Myocyte (in vitro differentiated cells): ENCODE results near the gene CALML6. TPM values are rescaled to one million over a fixed set of nuclear protein-coding genes. Genes with fewer than 3 reads are reported as not detected.
"Not testable (repeated sequence)": the region's sequence is repeated elsewhere in the genome, so short reads cannot be mapped to it uniquely, and the experiment has no call there.

Experiments
- DNase-seq: peaks from one replicate; pipeline ENCODE4 v3.0.0-alpha.2; 2012; ENCODE audit warnings: low read depth
- polyA plus RNA-seq: library from polyadenylated mRNA; unstranded; fragments of >200 nt; gene quantifications from one replicate; pipeline ENCODE4 v1.2.1, GENCODE V29; 2012; ENCODE audit warnings: missing spikeins
- total RNA-seq: library from RNA; depleted of rRNA; stranded (reverse); fragments of >200 nt; gene quantifications from 2 replicates; pipeline ENCODE4 v1.2.3, GENCODE V29; 2014

Gene CALML6, protein sequence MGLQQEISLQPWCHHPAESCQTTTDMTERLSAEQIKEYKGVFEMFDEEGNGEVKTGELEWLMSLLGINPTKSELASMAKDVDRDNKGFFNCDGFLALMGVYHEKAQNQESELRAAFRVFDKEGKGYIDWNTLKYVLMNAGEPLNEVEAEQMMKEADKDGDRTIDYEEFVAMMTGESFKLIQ
- 0.27 and 0.36 TPM in 2 replicates for total RNA-seq
- 1.00 TPM for polyA plus RNA-seq

DNA sequence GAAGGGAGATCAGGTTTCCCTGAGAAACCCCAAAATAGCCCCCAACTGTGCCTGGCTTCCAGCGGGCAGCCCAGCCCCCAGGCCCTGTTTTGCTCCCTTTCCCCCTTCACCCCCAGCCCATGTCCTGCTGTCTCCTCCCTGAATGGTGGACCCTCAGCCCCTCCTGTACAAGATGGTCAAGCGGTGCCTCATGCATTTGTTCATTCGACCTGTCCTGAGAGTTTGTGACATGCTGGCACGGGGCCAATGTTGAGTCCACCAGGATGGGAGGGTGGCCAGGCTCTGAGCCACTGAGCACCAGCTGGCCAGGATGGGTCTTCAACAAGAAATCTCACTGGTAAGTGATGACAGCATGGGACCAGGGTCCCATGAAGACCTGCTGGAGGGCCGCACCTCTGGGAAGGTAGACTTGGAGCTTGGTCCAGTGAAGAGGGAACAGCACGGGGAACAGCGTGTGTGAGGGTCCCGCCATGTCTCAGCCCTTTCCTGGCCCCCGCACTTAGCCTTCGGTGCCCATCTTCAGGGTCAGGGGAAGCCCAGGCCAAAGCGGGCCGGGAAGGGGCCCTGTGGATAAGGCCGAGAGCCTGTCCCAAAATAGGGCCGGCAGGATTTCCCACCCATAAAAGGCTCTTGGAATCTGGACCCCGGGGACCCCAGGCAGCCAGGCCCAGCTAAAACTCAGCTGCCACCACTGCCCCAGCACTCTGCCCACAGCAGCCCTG is at the start of gene CALML6:
TSS of gene CALML6 (plus strand) at position 290 of the 722 bp plus-strand sequence. CDS start at position 311, 21 bp downstream.
- DNase-seq: peak; percentile 50

DNA sequence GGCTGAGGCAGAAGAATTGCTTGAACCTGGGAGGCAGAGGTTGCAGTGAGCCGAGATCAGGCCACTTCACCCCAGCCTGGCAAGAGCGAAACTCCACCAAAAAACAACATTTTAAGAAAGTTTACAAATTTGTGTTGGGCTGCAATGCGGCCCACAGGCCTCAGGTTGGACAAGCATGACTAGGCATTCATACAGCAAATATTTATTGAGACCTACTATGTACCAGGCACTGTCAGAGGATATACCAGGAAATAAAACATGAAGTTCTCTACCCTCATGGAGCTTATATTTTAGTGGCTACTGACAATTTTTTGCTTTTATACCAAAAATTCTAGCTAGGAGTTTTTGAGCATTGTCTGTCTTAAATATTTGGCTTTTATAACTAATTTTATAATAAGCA is 47.9 kb upstream of the CALML6 start:
- no peak for DNase-seq

DNA sequence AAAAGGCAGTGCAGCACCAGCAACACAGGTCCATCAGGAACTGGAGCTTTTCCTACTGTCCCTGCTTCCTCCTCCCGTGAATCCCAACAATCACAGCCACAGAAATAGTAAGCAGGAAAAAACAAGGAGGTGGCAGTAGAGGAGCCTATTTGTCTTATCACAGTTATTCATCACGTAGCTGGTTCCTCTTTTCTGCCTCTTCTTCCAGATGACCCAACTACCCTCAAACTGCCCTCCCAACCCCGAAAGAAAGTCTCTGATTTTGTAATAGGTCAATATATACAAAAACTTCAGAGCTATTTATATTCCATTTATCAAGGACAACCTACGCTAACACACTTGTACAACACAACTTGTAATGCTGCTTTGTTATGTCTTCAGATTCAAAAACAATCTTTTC is 45.6 kb upstream of the CALML6 start:
- DNase-seq: no peak

DNA sequence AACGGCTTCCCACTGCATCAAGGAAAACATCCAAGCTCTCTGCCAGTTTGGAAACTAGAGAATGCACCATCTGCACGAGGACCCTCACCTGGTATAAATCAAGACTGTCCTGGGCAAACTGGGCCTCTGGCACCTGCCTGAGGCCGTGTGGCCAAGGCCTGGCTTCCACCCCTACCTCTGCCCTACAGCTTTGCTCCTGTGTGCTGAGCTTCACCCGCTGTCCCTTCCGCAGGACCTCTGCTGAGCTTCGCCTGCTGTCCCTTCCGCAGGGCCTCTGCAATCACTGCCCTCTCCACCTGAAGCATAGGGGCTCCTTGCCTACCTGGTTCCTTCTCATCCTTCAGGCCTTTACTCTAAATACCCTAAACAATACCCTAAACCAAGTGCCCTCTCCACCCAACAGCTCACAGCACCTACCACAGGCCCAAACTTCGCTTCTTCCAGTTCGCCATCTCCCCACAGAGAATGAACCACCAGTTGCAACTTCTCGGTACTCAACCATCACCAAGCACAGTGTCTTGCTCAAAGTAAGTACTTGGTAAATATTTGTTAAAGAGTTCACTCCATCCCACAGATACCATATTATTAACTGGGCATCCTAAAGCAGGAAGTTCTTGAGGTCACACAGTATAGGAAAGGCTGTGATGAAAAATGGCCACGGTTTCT is 42.6 kb upstream of the CALML6 start:
- DNase-seq: no peak

DNA sequence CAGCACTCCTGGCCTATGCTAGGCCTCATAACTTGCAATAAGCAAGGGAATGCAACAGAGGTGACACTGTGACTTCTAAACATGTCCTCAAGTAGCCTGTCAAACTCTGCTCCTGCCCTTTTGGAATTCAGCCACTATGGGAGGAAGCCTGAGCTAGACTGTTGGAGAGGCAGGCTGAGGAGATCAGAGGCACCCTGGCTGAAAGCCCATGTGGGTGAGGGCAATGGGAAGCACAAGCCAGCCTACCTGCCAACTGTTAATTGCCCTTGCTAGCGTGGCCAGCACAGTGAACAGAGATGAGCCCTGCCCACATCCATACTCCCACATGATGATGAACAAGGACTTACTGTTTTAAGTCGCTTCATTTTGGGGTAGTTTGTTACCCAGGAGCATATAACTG is 41.9 kb upstream of the CALML6 start:
- DNase-seq: no peak

DNA sequence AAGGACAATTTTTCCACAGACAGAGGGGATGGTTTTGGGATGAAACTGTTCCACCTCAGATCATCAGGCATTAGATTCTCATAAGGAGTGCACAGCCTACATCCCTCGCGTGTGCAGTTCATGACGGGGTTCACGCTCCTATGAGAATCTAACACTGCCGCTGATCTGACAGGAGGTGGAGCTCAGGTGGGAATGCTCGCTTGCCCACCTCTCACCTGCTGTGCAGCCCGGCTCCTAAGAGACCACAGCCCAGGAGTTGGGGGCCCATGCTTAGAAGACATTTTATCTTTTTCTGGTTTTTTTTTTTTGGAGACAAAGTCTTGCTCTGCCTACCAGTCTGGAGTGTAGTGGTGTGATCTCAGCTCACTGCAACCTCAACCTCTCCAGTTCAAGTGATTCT is 40.2 kb upstream of the CALML6 start:
- no peak for DNase-seq

DNA sequence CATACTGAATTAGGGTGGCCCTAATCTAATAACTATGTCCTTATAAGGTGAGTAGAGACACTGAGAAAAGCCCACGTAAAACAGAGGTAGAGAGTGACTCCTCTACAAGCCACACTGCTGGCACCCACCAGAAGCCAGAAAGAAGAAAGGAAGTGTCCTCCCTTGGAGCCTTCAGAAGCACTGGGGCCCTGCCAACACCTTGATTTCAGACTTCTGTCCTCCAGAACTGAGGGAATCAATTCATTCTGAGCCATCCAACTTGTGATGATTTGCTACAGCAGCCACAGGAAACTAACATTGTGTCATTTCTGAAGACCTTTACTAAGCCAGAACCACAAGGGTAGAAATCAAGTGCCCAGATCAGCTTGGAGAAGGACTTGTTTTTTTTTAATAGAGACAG is 39.1 kb upstream of the CALML6 start:
- no peak for DNase-seq

DNA sequence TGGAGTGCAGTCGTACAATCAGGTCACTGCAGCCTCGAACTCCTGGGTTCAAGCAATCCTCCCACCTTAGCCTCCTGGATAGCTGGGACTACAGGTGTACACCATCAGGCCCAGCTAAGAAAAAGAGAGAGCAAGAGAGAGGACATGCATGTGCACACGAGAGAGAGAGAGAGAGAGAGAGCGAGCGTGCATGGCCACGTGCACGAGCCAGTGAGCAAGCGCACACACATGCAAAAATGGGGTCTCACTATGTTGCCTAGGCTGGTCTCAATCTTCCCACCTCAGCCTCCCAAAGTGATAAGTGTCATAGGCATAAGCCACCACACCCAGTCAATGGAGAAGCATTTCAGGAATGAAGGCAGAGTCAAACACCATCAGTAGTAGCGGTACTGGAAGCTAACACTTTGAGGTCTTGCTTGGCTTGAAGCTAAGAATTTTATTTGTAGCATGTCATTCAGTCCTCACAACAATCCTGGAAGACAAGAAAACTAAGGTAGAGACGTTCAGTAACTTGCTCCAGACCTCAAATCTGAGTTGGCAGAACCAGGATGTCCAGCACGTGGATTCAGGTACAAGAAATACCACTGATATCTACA is 38.6 kb upstream of the CALML6 start:
- DNase-seq: peak; percentile 59

DNA sequence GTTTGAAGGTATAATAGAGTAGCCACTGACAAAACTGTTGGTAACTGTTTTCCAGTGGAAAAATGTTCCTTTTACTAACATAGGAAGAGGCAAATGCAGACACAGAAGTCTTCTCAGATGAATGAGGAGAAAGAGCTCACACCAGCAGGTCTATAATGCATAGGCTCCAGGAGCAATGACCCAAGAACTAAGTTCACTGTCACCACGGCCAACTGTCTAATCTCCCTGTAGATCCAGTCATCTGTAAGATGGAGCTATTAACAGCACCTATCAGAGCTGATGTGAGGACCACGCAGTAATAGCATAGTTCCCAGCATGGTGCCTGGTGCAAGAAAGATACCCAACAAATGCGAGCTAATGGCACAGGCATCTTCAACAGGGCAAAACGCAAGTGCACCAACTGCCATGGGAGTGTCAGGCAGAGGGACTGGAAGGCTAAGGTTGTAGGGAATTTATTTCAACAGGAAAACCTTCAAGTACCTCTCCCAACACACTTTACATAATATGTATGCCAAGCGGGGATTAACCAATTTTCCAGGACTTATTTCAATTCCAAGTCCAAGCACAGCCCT is 37.1 kb upstream of the CALML6 start:
- DNase-seq: no peak

DNA sequence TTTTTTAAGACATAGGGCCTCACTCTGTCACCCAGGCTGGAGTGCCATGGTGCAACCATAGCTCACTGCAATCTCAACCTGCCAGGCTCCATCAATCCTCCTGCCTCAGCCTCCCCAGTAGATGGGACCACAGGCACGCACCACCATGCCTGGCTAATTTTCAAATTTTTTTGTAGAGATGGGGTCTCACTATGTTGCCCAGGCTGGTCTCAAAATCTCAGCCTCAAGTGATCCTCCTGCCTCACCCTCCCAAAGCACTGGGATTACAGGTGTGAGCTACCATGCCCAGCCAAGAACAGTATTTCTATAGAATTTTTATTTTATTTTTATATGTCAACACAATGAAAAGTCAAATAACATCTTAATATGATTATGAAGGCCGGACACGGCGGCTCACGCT is 35.1 kb upstream of the CALML6 start:
- no peak for DNase-seq

DNA sequence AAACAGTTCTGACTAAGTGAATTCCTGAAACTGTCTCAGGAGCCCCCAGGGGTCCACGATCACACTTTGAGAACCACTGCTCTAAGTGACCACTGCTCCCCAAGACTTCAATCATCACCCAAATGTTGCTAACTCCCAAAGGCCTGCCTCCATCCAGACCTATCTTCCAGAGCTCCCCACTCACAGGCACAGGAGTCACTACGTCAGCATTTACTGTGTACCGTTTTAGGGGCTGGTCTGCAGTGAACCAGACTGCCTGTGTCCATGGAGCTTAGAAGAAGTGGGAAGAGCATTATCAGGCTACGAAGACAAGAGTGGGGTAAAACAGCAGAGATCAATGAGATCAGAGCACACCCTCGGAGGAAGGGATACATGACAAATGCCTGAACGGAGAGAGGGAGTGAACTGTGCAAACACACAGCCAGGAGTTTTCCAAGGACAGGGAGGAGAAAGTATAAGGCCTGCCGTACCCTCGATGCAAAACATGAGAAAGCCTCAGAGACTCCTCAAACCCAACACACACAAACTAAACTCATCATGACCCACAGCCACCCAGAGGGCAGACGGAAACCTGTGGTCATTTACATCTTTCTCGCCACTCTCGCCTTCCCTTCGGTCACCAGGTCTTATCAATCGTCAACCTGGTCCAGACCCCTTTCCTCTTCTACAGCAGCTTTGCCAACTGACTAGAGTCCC is 34.3 kb upstream of the CALML6 start:
- no peak for DNase-seq

DNA sequence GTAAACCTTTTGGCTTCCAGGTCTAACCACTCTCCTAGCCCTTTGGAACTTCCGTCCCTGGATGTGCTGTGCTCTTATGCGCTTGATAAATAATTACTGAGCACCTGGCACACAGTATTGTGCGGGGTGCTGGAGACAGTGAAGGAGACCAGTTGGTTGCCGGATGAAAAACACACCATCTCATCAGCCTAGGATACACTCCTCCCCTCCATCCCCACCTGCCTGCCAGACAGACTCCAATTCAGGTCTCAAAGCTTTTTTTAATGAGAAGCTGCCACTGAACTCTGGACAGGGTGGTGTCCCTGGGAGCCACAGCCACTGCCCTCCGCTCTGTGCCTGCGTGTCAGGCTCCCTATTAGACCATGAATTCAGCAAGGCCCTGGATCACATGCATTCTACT is 33.3 kb upstream of the CALML6 start:
- DNase-seq: no peak

DNA sequence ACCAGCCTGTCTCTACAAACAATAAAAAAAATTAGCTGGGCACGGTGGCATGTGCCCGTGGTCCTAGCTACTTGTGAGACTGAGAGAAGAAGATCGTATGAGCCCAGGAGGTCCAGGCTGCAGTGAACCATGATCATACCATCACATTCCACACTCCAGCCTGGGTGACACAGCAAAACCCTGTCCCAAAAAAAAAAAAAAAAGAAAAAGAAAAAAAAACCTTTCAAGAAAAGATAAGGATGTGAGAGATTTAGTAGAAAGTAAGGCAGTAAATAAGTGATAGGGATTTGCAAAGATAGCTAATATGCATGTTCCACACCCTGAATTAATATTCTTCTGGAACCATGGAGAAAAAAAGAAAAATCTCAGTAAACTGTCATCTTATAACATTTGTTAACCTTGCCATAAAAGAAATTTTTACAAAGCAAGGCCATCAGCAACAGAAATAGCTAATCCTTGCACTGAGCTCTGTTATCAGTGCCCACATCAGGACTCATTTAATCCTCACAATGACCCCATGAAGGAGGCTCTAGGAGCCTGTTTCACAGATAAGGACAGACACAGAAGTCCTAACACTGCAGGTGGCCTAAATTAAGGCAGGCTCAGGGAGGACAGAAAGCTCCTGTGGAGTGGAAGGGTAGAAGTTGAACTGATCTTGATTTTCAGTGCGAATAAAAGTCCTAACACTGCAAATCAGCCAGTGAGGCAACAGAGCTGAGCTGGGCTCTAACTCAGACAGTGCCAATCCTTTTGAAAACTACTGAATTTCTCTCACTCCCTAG is 31.8 kb upstream of the CALML6 start:
- DNase-seq: no peak

DNA sequence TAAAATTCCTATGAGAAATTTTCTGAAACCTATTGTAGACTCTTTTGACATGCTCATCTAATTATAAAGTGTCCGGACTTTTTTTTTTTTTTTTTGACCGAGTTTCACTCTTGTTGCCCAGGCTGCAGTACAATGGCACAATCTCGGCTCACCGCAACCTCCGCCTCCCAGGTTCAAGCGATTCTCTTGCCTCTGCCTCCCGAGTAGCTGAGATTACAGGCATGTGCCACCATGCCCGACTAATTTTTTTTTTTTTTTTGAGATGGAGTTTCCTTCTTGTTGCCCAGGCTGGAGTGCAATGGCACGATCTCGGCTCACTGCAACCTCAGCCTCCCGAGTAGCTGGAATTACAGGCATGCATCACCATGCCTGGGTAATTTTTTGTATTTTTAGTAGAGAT is 31.2 kb upstream of the CALML6 start:
- not testable (repeated sequence) for DNase-seq

DNA sequence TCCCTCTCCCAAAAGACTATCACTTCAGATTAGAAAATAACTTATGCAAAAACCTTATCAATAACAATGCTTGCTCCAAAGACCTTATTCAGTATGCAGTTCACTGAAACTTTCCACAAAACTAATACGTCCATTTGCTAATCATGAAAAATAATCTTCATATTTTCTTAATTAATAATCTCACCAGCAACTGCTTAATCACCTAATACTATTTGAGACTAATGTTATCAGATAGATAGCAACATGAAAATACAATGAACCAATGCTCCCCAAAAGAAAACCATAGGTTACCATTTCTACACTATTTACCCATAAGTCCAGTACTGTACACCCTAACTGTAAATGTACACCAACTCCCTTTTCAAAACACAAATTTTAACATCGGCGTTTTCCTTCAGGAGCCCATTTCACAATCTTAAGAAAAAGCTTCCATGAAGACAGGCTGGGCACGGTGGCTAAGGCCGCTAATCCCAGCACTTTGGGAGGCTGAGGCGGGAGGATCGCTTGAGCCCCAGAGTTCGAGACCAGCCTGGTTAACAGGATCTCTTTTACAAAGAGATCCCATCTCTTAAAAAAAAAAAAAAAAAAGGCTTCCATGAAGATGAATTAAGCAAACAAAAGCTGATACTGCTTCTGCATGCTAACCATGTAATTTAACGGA is 25.8 kb upstream of the CALML6 start:
- DNase-seq: no peak

DNA sequence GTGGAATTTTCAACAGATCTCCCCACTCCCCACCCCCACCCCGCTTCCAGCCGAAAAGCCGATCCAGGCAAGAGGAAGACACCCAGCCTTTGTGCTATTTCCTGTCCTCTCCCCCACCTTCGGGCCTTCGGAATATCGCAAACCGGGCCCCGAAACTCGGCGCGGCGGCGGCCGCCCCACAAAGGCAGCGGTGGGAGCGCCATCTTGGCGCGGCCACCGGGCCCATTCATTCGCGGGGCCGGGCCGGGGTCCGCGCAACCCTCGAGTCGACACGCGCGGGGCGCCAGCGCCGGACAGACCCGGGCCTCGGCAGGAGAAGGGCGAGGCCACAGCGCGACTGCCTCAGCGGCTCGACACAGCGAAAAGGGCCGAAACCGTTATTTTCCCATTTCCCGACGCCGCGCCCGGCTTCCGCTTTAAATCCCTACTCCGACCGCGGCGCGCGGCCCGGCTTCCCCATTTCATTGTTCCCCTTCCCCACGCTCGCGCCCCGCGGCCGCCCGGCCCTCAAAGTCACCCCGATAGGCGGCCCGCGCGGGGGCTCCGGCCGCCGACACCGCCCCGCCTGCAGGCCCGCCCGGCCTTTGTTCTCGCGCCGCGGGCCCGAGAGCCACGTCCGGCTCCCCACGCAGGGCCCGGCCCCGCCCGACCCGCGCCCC is 25.1 kb upstream of the CALML6 start:
- peak; percentile 43 for DNase-seq

DNA sequence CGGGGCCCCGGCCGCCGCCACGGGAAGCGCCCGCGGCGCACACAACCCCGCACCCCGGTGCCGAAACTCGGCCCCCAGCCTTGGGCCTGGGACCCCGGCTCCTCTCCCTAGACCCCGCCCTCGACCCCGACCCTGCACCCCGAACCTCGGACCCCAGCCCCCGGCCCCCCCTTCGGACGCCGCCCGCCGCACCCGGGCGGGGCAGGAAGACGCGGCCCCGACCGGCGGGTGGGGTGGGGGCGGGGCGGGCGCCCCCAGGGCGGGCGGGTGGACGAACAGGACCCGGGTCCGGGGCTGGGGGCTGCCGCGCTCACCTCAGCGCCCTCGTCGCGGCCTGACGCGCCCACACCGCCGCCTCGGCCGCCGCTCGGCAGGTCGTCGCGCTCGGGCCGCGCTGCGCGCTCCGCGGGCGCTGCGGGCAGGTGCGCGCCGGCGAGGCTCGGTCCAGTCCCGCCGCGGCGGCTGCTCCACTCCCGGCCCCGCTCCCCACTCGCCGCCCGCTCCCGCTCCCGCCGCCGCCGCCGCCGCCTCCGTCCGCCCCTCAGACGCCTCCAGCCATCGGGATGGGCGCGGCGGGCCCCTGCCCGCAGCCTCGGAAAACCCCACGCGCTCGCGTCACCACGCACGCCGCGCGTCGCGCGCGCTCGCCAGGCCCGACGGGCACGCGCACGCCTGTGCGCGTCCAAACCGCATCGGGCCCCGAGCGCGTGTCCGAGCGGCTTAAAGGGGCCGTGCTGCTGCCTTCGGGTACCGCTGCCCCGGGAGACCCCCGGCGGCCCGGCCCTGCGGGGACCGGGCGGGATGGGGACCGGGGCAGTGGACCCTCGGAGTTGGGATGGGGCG is 24.3 kb upstream of the CALML6 start, which contains the start of gene GNB1:
TSS of gene GNB1 (minus strand) at position 582 of the 843 bp plus-strand sequence. CDS start 65,634 bp downstream, outside the sequence.
- DNase-seq: peak; percentile 90
